Activated CD4-positive, alpha-beta T cell treated with anti-CD3 and anti-CD28 coated beads, Interleukin-2, amount 10 ng/mL, durations not matched to agents 24 days and 14 days (primary cell): ENCODE data around the gene NXNL1. TPM values are rescaled to one million over a fixed set of nuclear protein-coding genes. Genes with fewer than 3 reads are reported as not detected.

Experiments
- DNase-seq: peaks from one replicate; pipeline ENCODE4 v3.0.0; 2022
- H3K27ac Mint-ChIP-seq: one replicate; pipeline ENCODE4 v1.8.0; 2022; ENCODE audit warnings: mild to moderate bottlenecking, mixed read lengths
- H3K27me3 Mint-ChIP-seq: one replicate; pipeline ENCODE4 v1.8.0; 2022; ENCODE audit warnings: mixed read lengths
- H3K36me3 Mint-ChIP-seq: one replicate; pipeline ENCODE4 v1.8.0; 2022; ENCODE audit warnings: low read depth, mild to moderate bottlenecking, mixed read lengths
- H3K4me1 Mint-ChIP-seq: one replicate; pipeline ENCODE4 v1.8.0; 2021; ENCODE audit warnings: mixed read lengths
- H3K4me3 Mint-ChIP-seq: one replicate; pipeline ENCODE4 v1.8.0; 2022; ENCODE audit warnings: mild to moderate bottlenecking, moderate library complexity, mixed read lengths
- H3K9me3 Mint-ChIP-seq: one replicate; pipeline ENCODE4 v1.8.0; 2021; ENCODE audit warnings: mixed read lengths
- intact Hi-C: fragments of 100-400 bp; cut with micrococcal nuclease; formaldehyde crosslinking; loops from one replicate; pipeline ENCODE4 v1.15.1; 2023
- total RNA-seq: library from RNA; stranded (reverse); gene quantifications from 2 replicates; pipeline ENCODE4 v1.2.3, GENCODE V29; 2022

NXNL1 gene
- total RNA-seq, 1 donor from 2014 or later: not detected

- H3K4me3 Mint-ChIP-seq: no peak overlapping the region
- H3K27ac Mint-ChIP-seq: no peak overlapping the region
- H3K9me3 Mint-ChIP-seq: no peaks in the 10 kb centered on the region
- H3K36me3 Mint-ChIP-seq: no peaks in the 10 kb centered on the region
- intact Hi-C loops: no loop called here
- H3K4me1 Mint-ChIP-seq: no peaks in the 10 kb centered on the region
- no peak for DNase-seq
- H3K27me3 Mint-ChIP-seq: no peaks in the 10 kb centered on the region
Observed at GRCh38 chr19:17431417-17431816, 29.3 kb downstream of the NXNL1 start.

GRCh38 chr19:17429641-17430113 lies 31.0 kb downstream of the NXNL1 start:
- H3K4me3 Mint-ChIP-seq: no peak overlapping the region
- H3K4me1 Mint-ChIP-seq: peaks cover 1% of the 10 kb centered on the region
- DNase-seq: no peak
- no peak overlapping the region for H3K27ac Mint-ChIP-seq
- intact Hi-C loops: no loop called here
- H3K9me3 Mint-ChIP-seq: no peaks in the 10 kb centered on the region
- H3K27me3 Mint-ChIP-seq: no peaks in the 10 kb centered on the region
- H3K36me3 Mint-ChIP-seq: no peaks in the 10 kb centered on the region

GRCh38 chr19:17424743-17425365 lies 35.9 kb downstream of the NXNL1 start:
- Mint-ChIP-seq H3K9me3 (no peaks in the 10 kb centered on the region), H3K4me3 (no peak overlapping the region), H3K36me3 (peaks cover 8% of the 10 kb centered on the region), H3K27ac (no peak overlapping the region), H3K4me1 (peaks cover 13% of the 10 kb centered on the region), H3K27me3 (no peaks in the 10 kb centered on the region)
- peak; percentile 83 for DNase-seq
- intact Hi-C loops: no loop called here

GRCh38 chr19:17423429-17424208 lies 37.1 kb downstream of the NXNL1 start:
- intact Hi-C loops: no loop called here
- H3K27ac Mint-ChIP-seq: no peak overlapping the region
- H3K27me3 Mint-ChIP-seq: no peaks in the 10 kb centered on the region
- H3K36me3 Mint-ChIP-seq: peaks cover 10% of the 10 kb centered on the region
- peaks cover 22% of the 10 kb centered on the region for H3K4me1 Mint-ChIP-seq
- no peaks in the 10 kb centered on the region for H3K9me3 Mint-ChIP-seq
- H3K4me3 Mint-ChIP-seq: no peak overlapping the region
- no peak for DNase-seq

- intact Hi-C loops: no loop called here
- no peaks in the 10 kb centered on the region for H3K9me3 Mint-ChIP-seq
- DNase-seq: no peak
- H3K4me3 Mint-ChIP-seq: no peak overlapping the region
- no peak overlapping the region for H3K27ac Mint-ChIP-seq
- H3K4me1 Mint-ChIP-seq: peaks cover 23% of the 10 kb centered on the region
- H3K36me3 Mint-ChIP-seq: peaks cover 12% of the 10 kb centered on the region
- no peaks in the 10 kb centered on the region for H3K27me3 Mint-ChIP-seq
Observed at GRCh38 chr19:17421942-17422341, 38.8 kb downstream of the NXNL1 start.

- Mint-ChIP-seq H3K4me3 (peak overlapping the region; percentile 92), H3K9me3 (no peaks in the 10 kb centered on the region), H3K4me1 (peaks cover 23% of the 10 kb centered on the region), H3K36me3 (peaks cover 19% of the 10 kb centered on the region), H3K27me3 (no peaks in the 10 kb centered on the region), H3K27ac (peak overlapping the region; percentile 83)
- intact Hi-C loops: no loop called here
- peak; percentile 78 for DNase-seq
Observed at GRCh38 chr19:17420475-17420924, 40.2 kb downstream of the NXNL1 start.

GRCh38 chr19:17419621-17420474 lies 40.9 kb downstream of the NXNL1 start, which contains the start of gene MVB12A:
TSS of gene MVB12A (plus strand) at chr19:17420047. CDS start at chr19:17420136, 89 bp downstream.
- peak within 1 kb of the TSS; percentile 91 for H3K27ac Mint-ChIP-seq
- no peaks in the 10 kb centered on the region for H3K9me3 Mint-ChIP-seq
- H3K4me3 Mint-ChIP-seq: peak within 1 kb of the TSS; percentile 92
- peaks cover 24% of the 10 kb centered on the region for H3K36me3 Mint-ChIP-seq
- peak; percentile 98 for DNase-seq
- peaks cover 23% of the 10 kb centered on the region for H3K4me1 Mint-ChIP-seq
- intact Hi-C loops: loop anchor here (1.0 to 10.0 kb wide), 4 partner anchors 15 to 435 kb away; partner anchors contain the start of genes BST2, MRPL34 and RPL18A
- H3K27me3 Mint-ChIP-seq: no peaks in the 10 kb centered on the region

GRCh38 chr19:17419154-17419620 lies 41.5 kb downstream of the NXNL1 start:
- DNase-seq: peak; percentile 60
- Mint-ChIP-seq H3K4me3 (peak overlapping the region; percentile 92), H3K9me3 (no peaks in the 10 kb centered on the region), H3K27me3 (no peaks in the 10 kb centered on the region), H3K4me1 (peaks cover 18% of the 10 kb centered on the region), H3K36me3 (peaks cover 27% of the 10 kb centered on the region), H3K27ac (peak overlapping the region; percentile 91)
- intact Hi-C loops: loop anchor here (1.0 to 10.0 kb wide), 4 partner anchors 14 to 436 kb away; partner anchors contain the start of genes BST2, MRPL34 and RPL18A

GRCh38 chr19:17418710-17419109 lies 42.0 kb downstream of the NXNL1 start:
- H3K36me3 Mint-ChIP-seq: peaks cover 30% of the 10 kb centered on the region
- intact Hi-C loops: loop anchor here (1.0 to 10.0 kb wide), 4 partner anchors 13 to 436 kb away; partner anchors contain the start of genes BST2, MRPL34 and RPL18A
- H3K27me3 Mint-ChIP-seq: no peaks in the 10 kb centered on the region
- DNase-seq: no peak
- H3K4me1 Mint-ChIP-seq: peaks cover 18% of the 10 kb centered on the region
- H3K4me3 Mint-ChIP-seq: peak overlapping the region; percentile 92
- H3K9me3 Mint-ChIP-seq: no peaks in the 10 kb centered on the region
- peak overlapping the region; percentile 91 for H3K27ac Mint-ChIP-seq

- intact Hi-C loops: loop anchor here (10.0 kb wide), 1 partner anchor 440 kb away; the partner anchor contains the start of gene RPL18A
- no peak for DNase-seq
- no peaks in the 10 kb centered on the region for H3K27me3 Mint-ChIP-seq
- H3K9me3 Mint-ChIP-seq: no peaks in the 10 kb centered on the region
- no peak overlapping the region for H3K27ac Mint-ChIP-seq
- no peak overlapping the region for H3K4me3 Mint-ChIP-seq
- peaks cover 39% of the 10 kb centered on the region for H3K36me3 Mint-ChIP-seq
- H3K4me1 Mint-ChIP-seq: peaks cover 21% of the 10 kb centered on the region
Observed at GRCh38 chr19:17415121-17415520, 45.6 kb downstream of the NXNL1 start.

GRCh38 chr19:17414097-17414496 lies 46.6 kb downstream of the NXNL1 start:
- Mint-ChIP-seq H3K27me3 (no peaks in the 10 kb centered on the region), H3K9me3 (no peaks in the 10 kb centered on the region), H3K27ac (no peak overlapping the region), H3K4me3 (no peak overlapping the region), H3K4me1 (peaks cover 16% of the 10 kb centered on the region), H3K36me3 (peaks cover 40% of the 10 kb centered on the region)
- intact Hi-C loops: loop anchor here (10.0 kb wide), 1 partner anchor 441 kb away; the partner anchor contains the start of gene RPL18A
- DNase-seq: no peak

- Mint-ChIP-seq H3K27me3 (no peaks in the 10 kb centered on the region), H3K9me3 (no peaks in the 10 kb centered on the region), H3K27ac (no peak overlapping the region), H3K36me3 (peaks cover 41% of the 10 kb centered on the region), H3K4me1 (peaks cover 21% of the 10 kb centered on the region), H3K4me3 (no peak overlapping the region)
- no peak for DNase-seq
- intact Hi-C loops: loop anchor here (10.0 kb wide), 1 partner anchor 443 kb away; the partner anchor contains the start of gene RPL18A
Observed at GRCh38 chr19:17411801-17412200, 48.9 kb downstream of the NXNL1 start.

- Mint-ChIP-seq H3K4me3 (no peak overlapping the region), H3K27ac (no peak overlapping the region), H3K36me3 (peaks cover 31% of the 10 kb centered on the region), H3K9me3 (no peaks in the 10 kb centered on the region), H3K4me1 (peaks cover 26% of the 10 kb centered on the region), H3K27me3 (no peaks in the 10 kb centered on the region)
- intact Hi-C loops: loop anchor here (5.0 to 10.0 kb wide), 2 partner anchors 42 to 445 kb away; partner anchors contain the start of gene RPL18A
- no peak for DNase-seq
Observed at GRCh38 chr19:17409990-17410389, 50.7 kb downstream of the NXNL1 start.
